HG02571 (cell line): ENCODE data around the gene CYP27C1.
"Not testable (repeated sequence)": the region's sequence is repeated elsewhere in the genome, so short reads cannot be mapped to it uniquely, and the experiment has no call there.

Source experiments
- ATAC-seq: cut with Tn5 transposase; IDR thresholded peaks from one replicate; pipeline ENCODE4 v1.9.1; 2021; ENCODE audit warnings: mild to moderate bottlenecking, moderate library complexity; ENCODE audit not compliant: unreplicated experiment

The CYP27C1 gene

GRCh38 chr2:127173057-127173456, 47.0 kb downstream of the CYP27C1 start:
- no peak for ATAC-seq

- no peak for ATAC-seq
These were observed 47.8 kb downstream of the CYP27C1 start for GRCh38 chr2:127172306-127172705.

- ATAC-seq = no peak
These were observed 49.5 kb downstream of the CYP27C1 start for GRCh38 chr2:127170452-127171197.

- ATAC-seq = no peak
These were observed 50.1 kb downstream of the CYP27C1 start for GRCh38 chr2:127170021-127170420.

GRCh38 chr2:127169066-127169660, 50.9 kb downstream of the CYP27C1 start:
- ATAC-seq = no peak

- ATAC-seq = no peak
These were observed 53.8 kb downstream of the CYP27C1 start for GRCh38 chr2:127166231-127166860.

GRCh38 chr2:127165539-127165935, 54.6 kb downstream of the CYP27C1 start:
- ATAC-seq = no peak

- no peak for ATAC-seq
These were observed 55.1 kb downstream of the CYP27C1 start for GRCh38 chr2:127164761-127165538.

- ATAC-seq = no peak
These were observed 56.2 kb downstream of the CYP27C1 start for GRCh38 chr2:127163921-127164320.

- ATAC-seq = not testable (repeated sequence)
These were observed 57.1 kb downstream of the CYP27C1 start for GRCh38 chr2:127163090-127163406.

- ATAC-seq = no peak
These were observed 57.6 kb downstream of the CYP27C1 start for GRCh38 chr2:127162261-127163089.

GRCh38 chr2:127161176-127162136, 58.6 kb downstream of the CYP27C1 start:
- no peak for ATAC-seq

- no peak for ATAC-seq
These were observed 59.4 kb downstream of the CYP27C1 start for GRCh38 chr2:127160676-127161075.

GRCh38 chr2:127159543-127159942, 60.6 kb downstream of the CYP27C1 start:
- no peak for ATAC-seq

GRCh38 chr2:127158614-127159290, 61.3 kb downstream of the CYP27C1 start:
- ATAC-seq = no peak

GRCh38 chr2:127157651-127158485, 62.2 kb downstream of the CYP27C1 start:
- ATAC-seq = no peak

GRCh38 chr2:127157114-127157513, 63.0 kb downstream of the CYP27C1 start:
- no peak for ATAC-seq

- no peak for ATAC-seq
These were observed 64.2 kb downstream of the CYP27C1 start for GRCh38 chr2:127155947-127156346.
